HEK293 (cell line): ENCODE data around the gene SSBP3.

Experiments used
- KLF16 ChIP-seq: fragments of 450-650 bp; formaldehyde crosslinking; IDR thresholded peaks from 2 replicates; pipeline ENCODE4 v1.5.1; 2017; ENCODE audit warnings: missing biosample characterization, missing genetic modification characterization
- PATZ1 ChIP-seq: fragments of 450-650 bp; formaldehyde crosslinking; IDR thresholded peaks from 2 replicates; pipeline ENCODE4 v1.5.1; 2016; ENCODE audit warnings: missing biosample characterization, missing genetic modification characterization
- PRDM6 ChIP-seq: fragments of 450-650 bp; formaldehyde crosslinking; IDR thresholded peaks from 2 replicates; pipeline ENCODE4 v1.5.1; 2017; ENCODE audit warnings: missing biosample characterization, missing genetic modification characterization
- ZBTB7A ChIP-seq: fragments of 450-650 bp; formaldehyde crosslinking; IDR thresholded peaks from 2 replicates; pipeline ENCODE4 v1.5.1; 2016; ENCODE audit warnings: low read depth, missing biosample characterization, missing genetic modification characterization
- ZNF341 ChIP-seq: fragments of 450-650 bp; formaldehyde crosslinking; IDR thresholded peaks from 2 replicates; pipeline ENCODE4; 2016; ENCODE audit warnings: low read depth, missing biosample characterization, missing genetic modification characterization
- ZNF398 ChIP-seq: fragments of 450-650 bp; formaldehyde crosslinking; IDR thresholded peaks from 2 replicates; pipeline ENCODE4 v1.5.1; 2017; ENCODE audit warnings: missing biosample characterization, missing genetic modification characterization
- ZNF449 ChIP-seq: fragments of 450-650 bp; formaldehyde crosslinking; IDR thresholded peaks from 2 replicates; pipeline ENCODE4 v1.5.1; 2017; ENCODE audit warnings: missing biosample characterization, mild to moderate bottlenecking, missing genetic modification characterization, moderate library complexity
- TF ChIP-seq, protein P1 (sequence below): fragments of 450-650 bp; formaldehyde crosslinking; IDR thresholded peaks from 2 replicates; pipeline ENCODE4 v1.5.1; 2016; ENCODE audit warnings: missing biosample characterization, missing genetic modification characterization
- TF ChIP-seq, protein P2 (sequence below): fragments of 450-650 bp; formaldehyde crosslinking; IDR thresholded peaks from 2 replicates; pipeline ENCODE4 v1.5.1; 2016; ENCODE audit warnings: missing biosample characterization, missing genetic modification characterization
- TF ChIP-seq, protein P3 (sequence below): fragments of 450-650 bp; formaldehyde crosslinking; IDR thresholded peaks from 2 replicates; pipeline ENCODE4 v1.5.1; 2016; ENCODE audit warnings: missing biosample characterization, missing genetic modification characterization

DNA sequence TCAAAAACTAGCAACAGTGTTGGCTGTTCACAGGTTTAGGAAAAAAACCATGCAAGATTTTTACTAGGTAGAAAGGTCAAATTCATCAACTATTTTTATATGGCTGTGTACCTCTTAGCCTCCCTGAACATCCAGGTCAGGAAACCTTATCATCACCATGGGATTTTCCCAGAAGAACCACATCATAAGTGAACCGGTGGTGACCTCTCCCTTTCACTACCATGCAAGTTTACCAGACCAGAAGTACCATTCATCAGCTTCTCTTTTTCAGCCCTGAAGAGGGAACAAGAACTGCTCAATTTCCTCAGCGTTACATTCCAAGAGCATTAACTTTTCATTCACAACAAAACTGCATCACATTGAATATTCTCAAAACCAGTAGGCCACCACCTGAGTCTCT, 5.9 kb downstream of the SSBP3 start:
- TF ChIP-seq, protein P1, sequence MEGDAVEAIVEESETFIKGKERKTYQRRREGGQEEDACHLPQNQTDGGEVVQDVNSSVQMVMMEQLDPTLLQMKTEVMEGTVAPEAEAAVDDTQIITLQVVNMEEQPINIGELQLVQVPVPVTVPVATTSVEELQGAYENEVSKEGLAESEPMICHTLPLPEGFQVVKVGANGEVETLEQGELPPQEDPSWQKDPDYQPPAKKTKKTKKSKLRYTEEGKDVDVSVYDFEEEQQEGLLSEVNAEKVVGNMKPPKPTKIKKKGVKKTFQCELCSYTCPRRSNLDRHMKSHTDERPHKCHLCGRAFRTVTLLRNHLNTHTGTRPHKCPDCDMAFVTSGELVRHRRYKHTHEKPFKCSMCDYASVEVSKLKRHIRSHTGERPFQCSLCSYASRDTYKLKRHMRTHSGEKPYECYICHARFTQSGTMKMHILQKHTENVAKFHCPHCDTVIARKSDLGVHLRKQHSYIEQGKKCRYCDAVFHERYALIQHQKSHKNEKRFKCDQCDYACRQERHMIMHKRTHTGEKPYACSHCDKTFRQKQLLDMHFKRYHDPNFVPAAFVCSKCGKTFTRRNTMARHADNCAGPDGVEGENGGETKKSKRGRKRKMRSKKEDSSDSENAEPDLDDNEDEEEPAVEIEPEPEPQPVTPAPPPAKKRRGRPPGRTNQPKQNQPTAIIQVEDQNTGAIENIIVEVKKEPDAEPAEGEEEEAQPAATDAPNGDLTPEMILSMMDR, result no peak
- TF ChIP-seq ZNF449, result no peak
- TF ChIP-seq, protein P2, sequence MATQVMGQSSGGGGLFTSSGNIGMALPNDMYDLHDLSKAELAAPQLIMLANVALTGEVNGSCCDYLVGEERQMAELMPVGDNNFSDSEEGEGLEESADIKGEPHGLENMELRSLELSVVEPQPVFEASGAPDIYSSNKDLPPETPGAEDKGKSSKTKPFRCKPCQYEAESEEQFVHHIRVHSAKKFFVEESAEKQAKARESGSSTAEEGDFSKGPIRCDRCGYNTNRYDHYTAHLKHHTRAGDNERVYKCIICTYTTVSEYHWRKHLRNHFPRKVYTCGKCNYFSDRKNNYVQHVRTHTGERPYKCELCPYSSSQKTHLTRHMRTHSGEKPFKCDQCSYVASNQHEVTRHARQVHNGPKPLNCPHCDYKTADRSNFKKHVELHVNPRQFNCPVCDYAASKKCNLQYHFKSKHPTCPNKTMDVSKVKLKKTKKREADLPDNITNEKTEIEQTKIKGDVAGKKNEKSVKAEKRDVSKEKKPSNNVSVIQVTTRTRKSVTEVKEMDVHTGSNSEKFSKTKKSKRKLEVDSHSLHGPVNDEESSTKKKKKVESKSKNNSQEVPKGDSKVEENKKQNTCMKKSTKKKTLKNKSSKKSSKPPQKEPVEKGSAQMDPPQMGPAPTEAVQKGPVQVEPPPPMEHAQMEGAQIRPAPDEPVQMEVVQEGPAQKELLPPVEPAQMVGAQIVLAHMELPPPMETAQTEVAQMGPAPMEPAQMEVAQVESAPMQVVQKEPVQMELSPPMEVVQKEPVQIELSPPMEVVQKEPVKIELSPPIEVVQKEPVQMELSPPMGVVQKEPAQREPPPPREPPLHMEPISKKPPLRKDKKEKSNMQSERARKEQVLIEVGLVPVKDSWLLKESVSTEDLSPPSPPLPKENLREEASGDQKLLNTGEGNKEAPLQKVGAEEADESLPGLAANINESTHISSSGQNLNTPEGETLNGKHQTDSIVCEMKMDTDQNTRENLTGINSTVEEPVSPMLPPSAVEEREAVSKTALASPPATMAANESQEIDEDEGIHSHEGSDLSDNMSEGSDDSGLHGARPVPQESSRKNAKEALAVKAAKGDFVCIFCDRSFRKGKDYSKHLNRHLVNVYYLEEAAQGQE (tag by site-specific recombination), result no peak
- no peak for TF ChIP-seq KLF16 (tag by site-specific recombination)
- no peak for TF ChIP-seq PRDM6 (tag by site-specific recombination)
- no peak for TF ChIP-seq ZNF398 (tag by site-specific recombination)
- no peak for TF ChIP-seq PATZ1 (tag by site-specific recombination)
- no peak for TF ChIP-seq ZBTB7A (tag by site-specific recombination)
- TF ChIP-seq ZNF341 (tag by site-specific recombination), result no peak
- TF ChIP-seq, protein P3, sequence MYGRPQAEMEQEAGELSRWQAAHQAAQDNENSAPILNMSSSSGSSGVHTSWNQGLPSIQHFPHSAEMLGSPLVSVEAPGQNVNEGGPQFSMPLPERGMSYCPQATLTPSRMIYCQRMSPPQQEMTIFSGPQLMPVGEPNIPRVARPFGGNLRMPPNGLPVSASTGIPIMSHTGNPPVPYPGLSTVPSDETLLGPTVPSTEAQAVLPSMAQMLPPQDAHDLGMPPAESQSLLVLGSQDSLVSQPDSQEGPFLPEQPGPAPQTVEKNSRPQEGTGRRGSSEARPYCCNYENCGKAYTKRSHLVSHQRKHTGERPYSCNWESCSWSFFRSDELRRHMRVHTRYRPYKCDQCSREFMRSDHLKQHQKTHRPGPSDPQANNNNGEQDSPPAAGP (tag by site-specific recombination), result no peak
